Measurements from ENCODE around the gene ADARB2.
"Not testable (repeated sequence)": the region's sequence is repeated elsewhere in the genome, so short reads cannot be mapped to it uniquely, and the experiment has no call there.

Gene ADARB2

GRCh38 chr10:1427521-1428186 is 309.7 kb downstream of the ADARB2 start:
- DNase-seq (ENCODE audit: low spot score) = not testable (repeated sequence)

GRCh38 chr10:1426786-1427185 is 310.5 kb downstream of the ADARB2 start:
- DNase-seq (ENCODE audit: low spot score) = peak; percentile 22

- DNase-seq (ENCODE audit: low spot score) = no peak
These were observed 311.4 kb downstream of the ADARB2 start for GRCh38 chr10:1425879-1426278.

DNA sequence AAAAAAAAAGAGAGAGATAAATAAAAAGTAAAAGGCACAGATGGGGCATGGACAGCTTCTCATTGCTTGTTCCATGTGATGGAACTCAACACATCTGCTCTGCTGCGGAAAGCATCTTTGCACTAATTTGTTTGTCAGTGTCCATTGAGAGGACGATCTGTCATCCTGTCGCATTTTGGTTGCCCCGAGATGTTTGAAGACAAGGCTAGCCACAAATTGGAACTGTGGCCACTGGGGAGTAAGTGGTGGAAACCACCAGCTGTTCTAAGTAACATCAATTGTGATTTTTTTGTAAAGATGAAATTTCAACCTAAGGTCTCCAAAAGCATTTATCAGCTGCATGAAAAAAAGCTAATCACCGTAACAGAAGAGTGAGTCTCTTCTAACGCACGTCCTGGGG is 312.7 kb downstream of the ADARB2 start:
- no peak for DNase-seq (ENCODE audit: low spot score)

DNA sequence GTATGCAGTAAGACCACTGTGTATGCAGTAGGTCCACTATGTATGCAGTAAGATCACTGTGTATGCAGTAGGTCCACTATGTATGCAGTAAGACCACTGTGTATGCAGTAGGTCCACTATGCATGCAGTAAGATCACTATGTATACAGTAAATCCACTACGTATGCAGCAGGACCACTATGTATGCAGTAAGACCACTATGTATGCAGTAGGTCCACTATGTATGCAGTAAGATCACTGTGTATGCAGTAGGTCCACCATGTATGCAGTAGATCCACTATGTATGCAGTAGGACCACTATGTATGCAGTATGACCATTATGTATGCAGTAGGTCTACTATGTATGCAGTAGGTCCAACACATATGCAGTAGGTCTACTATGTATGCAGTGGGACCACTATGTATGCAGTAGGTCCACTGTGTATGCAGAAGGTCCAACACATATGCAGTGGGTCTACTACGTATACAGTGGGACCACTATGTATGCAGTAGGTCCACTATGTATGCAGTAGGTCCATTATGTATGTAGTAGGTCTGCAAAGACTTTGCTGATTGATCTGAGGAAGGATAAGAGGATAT is 313.6 kb downstream of the ADARB2 start:
- no peak for DNase-seq (ENCODE audit: low spot score)

GRCh38 chr10:1422275-1422674 is 315.1 kb downstream of the ADARB2 start:
- DNase-seq (ENCODE audit: low spot score) = peak; percentile 37

- peak; percentile 91 for DNase-seq (ENCODE audit: low spot score)
These were observed 316.5 kb downstream of the ADARB2 start for GRCh38 chr10:1420661-1421362.

DNA sequence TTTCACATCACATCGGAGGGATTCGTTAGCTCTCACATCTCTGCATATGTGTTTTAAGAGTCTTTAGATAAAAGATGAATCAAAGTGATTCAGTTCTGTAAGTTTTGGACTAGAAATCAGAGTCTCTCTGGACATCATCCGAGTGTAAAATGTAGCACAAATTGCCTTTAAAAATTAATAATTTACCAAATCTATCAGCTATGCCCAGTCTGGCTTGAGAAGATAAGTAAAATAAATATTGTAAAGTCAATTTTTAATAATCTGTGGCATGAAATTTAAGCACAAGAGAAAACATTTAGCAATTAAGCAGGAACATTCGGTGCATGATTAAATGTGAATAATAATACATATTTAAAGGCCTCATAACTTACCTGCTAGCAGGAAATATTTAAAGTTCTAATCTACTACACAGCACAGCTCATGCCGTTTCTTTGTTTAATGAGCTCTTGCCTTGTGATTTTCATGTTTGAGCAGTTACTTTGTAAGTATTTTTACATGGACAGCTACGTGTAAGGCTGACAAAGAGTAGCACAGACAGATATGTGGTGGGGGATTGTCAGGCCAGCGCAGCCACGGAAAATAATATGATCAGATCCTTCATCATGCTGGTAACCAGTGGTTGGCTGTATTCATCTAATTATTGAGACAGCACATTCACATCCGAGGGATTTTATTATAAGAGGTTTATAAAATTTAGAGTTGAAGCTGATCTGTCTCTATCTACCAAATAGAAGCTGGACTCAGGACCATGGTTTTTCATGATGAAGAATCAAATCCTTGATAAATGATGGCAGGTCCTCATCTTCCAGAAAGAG is 317.3 kb downstream of the ADARB2 start:
- DNase-seq (ENCODE audit: low spot score) = no peak

DNA sequence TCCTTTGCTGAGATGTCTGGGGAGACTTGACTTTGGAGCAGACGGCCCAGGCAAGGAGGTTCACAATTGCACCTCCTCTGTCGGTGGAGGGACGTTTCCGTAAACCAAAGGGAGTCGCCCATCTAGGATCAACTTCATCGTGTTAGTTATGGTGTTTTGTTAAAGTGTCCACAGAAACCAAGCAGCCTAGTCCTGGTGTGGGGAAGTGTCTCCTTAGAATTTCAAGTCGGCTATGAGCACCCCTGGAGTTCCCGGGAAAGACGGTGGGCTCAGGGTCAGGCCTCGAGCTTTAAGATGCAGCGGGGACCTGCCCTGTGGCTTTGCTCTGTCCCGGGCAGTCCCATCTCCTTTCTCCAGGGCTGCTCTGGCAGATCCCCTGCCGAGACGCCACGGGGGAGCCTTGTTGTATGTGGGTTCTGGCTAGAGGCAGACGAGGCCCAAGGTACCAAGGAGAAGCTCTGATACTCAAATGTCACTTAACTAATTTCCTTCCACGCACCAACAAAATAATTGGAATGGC is 319.2 kb downstream of the ADARB2 start:
- DNase-seq (ENCODE audit: low spot score) = peak; percentile 26

DNA sequence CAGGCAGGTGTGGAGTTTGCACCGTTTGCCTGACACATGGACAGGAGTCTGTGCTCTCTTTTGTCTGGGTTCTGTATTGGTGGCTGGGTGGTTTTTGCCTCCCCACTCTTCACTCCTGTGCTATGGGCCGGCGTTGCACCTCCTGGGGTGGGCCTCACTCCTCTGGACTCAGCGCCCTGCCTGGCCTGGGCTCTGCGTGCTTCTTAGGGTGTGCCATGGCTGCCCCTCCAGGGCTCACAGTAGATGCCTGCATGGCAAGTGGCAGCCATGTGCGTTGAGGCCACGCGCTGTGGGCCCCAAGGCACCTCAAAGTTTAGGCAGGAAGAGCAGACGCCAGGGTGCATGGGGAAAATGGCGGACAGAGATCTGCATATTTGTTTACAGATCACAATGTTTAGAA is 319.8 kb downstream of the ADARB2 start:
- peak; percentile 13 for DNase-seq (ENCODE audit: low spot score)

- peak; percentile 29 for DNase-seq (ENCODE audit: low spot score)
These were observed 320.8 kb downstream of the ADARB2 start for GRCh38 chr10:1416456-1417037.

DNA sequence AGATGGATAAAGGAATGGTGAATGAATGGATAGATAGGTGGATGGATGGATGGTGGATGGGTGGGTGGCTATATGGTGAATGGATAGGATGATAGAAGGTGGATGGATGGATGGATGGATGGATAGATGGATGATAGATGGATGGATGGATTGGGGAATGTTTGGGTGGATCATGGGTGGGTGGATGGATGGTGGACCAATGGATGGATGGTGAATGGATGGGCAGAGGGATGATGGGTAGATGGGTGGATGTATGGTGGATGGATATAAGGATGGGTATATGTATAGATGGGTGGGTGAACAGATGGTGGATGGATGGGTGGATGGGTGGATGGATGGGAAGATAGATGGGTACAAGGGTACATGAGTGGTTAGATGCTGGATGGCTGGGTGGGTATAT is 322.4 kb downstream of the ADARB2 start:
- DNase-seq (ENCODE audit: low spot score) = peak; percentile 11

DNA sequence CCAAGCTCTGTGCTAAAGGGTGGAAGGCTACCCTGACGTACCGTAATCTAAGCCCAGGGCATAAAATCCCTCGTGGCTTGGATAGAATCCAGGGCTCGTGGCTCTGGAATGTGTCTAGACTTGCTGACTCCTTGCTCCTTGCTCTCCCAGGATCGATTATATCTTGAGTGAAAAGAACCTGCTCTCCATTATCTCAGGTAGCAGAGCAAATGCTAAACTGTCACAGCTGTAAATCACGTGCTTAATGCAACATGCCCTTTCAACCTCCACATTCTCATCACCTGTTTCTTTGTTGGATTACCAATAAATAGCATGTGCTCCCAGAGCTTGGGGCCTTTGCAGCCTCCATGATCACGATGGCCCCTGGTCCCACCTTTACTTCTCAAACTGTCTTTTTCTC is 323.0 kb downstream of the ADARB2 start:
- DNase-seq (ENCODE audit: low spot score) = not testable (repeated sequence)

DNA sequence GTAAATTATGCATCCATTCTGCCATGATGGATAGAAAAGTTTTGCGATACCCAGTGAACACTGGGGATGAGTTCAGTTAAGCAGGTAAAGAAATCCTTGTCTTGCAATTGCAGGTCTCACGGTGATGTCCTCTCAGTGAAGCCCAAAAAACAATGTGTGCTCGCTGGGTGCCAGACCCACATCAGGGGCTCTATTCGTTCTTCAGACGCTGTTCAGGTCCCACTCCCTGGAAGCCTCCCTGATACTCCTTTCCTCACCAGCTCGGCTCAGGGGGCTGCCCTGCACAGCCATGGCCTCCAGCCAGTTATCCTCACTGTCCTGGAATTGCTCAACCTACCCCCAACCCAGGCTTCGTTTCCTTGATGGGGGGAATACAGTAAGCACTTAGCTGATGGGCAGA is 323.5 kb downstream of the ADARB2 start:
- DNase-seq (ENCODE audit: low spot score) = peak; percentile 7

DNA sequence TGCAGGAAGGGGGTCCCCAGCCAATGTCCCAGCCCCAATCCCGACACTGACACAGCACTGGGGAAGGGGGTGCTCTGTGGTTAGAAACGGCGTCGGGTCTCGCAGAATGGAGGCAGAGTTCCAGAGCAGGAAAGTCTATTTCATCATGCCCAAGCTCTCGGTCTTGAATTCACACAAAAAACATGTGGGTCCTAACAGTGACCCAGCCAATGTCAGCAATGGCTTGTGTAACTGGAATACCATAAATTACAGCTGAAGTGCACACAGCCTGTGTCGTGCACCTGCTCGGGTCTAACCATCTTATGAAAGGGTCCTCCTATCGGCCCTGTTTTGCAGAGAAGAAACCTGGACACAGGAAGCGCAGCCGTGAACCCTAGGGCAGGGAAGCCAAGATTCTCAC is 324.1 kb downstream of the ADARB2 start:
- peak; percentile 9 for DNase-seq (ENCODE audit: low spot score)

DNA sequence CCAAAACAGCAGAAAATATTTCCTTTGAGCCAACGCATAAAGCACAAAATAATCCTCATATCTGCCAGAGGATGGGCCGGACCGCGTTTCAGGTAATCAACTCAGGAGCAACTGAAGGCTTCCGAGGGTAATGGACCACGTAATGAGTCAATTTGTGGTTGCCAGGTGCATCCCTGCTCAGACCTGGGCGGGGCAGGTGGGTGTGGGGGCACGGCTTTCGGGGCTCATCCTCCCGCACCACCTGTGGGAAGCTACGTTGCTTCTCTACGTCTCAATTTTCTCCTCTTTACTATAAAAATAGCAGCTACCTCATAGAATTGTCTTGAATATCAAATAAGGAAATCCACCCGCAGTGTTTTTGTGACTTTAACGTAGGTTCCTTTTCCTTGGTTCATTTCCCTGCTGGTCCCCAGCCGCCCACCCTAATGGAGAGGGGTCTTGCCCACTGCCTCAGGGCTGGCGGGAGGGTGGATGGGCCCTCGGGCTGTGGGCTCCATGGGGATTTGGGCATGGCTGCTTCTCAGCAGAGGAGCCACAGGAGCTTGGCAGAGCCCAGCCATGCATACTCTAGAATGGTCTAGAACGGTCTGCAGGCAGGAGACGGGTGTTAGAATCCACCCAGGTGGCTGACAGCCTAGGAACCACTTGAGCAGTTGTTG is 324.7 kb downstream of the ADARB2 start:
- DNase-seq (ENCODE audit: low spot score) = peak; percentile 22

- DNase-seq (ENCODE audit: low spot score) = peak; percentile 29
These were observed 325.4 kb downstream of the ADARB2 start for GRCh38 chr10:1411956-1412355.

- DNase-seq (ENCODE audit: low spot score) = peak; percentile 35
These were observed 325.9 kb downstream of the ADARB2 start for GRCh38 chr10:1411451-1411850.

- peak; percentile 31 for DNase-seq (ENCODE audit: low spot score)
These were observed 326.6 kb downstream of the ADARB2 start for GRCh38 chr10:1410469-1411395.

GRCh38 chr10:1410032-1410431 is 327.3 kb downstream of the ADARB2 start:
- DNase-seq (ENCODE audit: low spot score) = peak; percentile 25

Data from ecto neural progenitor cell (in vitro differentiated cells).